ENCODE results near the gene EIF3F.

GRCh38 chr11:7968686-7969085 is 18.5 kb upstream of the EIF3F start:
- TF ChIP-seq SP1 (IDR thresholded peaks at IDR 0.05) (no peak), SP1 (CRISPR knock-in tag; IDR thresholded peaks at IDR 0.05) (no peak), RELA (CRISPR knock-in tag; IDR thresholded peaks at IDR 0.05) (no peak), ZNF44 (CRISPR knock-in tag; IDR thresholded peaks at IDR 0.05) (no peak), TCF7L2 (IDR thresholded peaks at IDR 0.05; ENCODE audit: low read depth, low read length) (no peak), CEBPZ (IDR thresholded peaks at IDR 0.05; ENCODE audit: low read length) (no peak), ELF4 (CRISPR knock-in tag; IDR thresholded peaks at IDR 0.05; ENCODE audit: borderline replicate concordance) (no peak), ARID2 (CRISPR knock-in tag; IDR thresholded peaks at IDR 0.05; ENCODE audit: borderline replicate concordance) (no peak), ESRRA (CRISPR knock-in tag; IDR thresholded peaks at IDR 0.05; ENCODE audit: low read depth) (no peak), RAD21 (CRISPR knock-in tag; IDR thresholded peaks at IDR 0.05) (no peak), KLF13 (CRISPR knock-in tag; IDR thresholded peaks at IDR 0.05) (no peak)
- TF ChIP-seq, protein P1, sequence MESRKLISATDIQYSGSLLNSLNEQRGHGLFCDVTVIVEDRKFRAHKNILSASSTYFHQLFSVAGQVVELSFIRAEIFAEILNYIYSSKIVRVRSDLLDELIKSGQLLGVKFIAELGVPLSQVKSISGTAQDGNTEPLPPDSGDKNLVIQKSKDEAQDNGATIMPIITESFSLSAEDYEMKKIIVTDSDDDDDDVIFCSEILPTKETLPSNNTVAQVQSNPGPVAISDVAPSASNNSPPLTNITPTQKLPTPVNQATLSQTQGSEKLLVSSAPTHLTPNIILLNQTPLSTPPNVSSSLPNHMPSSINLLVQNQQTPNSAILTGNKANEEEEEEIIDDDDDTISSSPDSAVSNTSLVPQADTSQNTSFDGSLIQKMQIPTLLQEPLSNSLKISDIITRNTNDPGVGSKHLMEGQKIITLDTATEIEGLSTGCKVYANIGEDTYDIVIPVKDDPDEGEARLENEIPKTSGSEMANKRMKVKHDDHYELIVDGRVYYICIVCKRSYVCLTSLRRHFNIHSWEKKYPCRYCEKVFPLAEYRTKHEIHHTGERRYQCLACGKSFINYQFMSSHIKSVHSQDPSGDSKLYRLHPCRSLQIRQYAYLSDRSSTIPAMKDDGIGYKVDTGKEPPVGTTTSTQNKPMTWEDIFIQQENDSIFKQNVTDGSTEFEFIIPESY (CRISPR knock-in tag; IDR thresholded peaks at IDR 0.05) = no peak
- TF ChIP-seq, protein P2, sequence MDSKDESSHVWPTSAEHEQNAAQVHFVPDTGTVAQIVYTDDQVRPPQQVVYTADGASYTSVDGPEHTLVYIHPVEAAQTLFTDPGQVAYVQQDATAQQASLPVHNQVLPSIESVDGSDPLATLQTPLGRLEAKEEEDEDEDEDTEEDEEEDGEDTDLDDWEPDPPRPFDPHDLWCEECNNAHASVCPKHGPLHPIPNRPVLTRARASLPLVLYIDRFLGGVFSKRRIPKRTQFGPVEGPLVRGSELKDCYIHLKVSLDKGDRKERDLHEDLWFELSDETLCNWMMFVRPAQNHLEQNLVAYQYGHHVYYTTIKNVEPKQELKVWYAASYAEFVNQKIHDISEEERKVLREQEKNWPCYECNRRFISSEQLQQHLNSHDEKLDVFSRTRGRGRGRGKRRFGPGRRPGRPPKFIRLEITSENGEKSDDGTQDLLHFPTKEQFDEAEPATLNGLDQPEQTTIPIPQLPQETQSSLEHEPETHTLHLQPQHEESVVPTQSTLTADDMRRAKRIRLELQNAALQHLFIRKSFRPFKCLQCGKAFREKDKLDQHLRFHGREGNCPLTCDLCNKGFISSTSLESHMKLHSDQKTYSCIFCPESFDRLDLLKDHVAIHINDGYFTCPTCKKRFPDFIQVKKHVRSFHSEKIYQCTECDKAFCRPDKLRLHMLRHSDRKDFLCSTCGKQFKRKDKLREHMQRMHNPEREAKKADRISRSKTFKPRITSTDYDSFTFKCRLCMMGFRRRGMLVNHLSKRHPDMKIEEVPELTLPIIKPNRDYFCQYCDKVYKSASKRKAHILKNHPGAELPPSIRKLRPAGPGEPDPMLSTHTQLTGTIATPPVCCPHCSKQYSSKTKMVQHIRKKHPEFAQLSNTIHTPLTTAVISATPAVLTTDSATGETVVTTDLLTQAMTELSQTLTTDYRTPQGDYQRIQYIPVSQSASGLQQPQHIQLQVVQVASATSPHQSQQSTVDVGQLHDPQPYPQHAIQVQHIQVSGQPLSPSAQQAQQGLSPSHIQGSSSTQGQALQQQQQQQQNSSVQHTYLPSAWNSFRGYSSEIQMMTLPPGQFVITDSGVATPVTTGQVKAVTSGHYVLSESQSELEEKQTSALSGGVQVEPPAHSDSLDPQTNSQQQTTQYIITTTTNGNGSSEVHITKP (CRISPR knock-in tag; IDR thresholded peaks at IDR 0.05; ENCODE audit: low read depth) = no peak

Data from HepG2 (cell line).